Measurements from ENCODE around the gene NOL12.

NOL12 gene

GRCh38 chr22:37675930-37676735 is 10.0 kb upstream of the NOL12 start:
- peak overlapping the region; percentile 77 to 94 for H3K27ac ChIP-seq
- H3K4me3 ChIP-seq = peak overlapping the region; percentile 87
- DNase-seq (ENCODE audit: low spot score) = no peak
- TF ChIP-seq CTCF (IDR thresholded peaks at IDR 0.05) = no peak

GRCh38 chr22:37676736-37677492 is 9.2 kb upstream of the NOL12 start:
- TF ChIP-seq CTCF (IDR thresholded peaks at IDR 0.05) = no peak
- peak; percentile 95 for DNase-seq (ENCODE audit: low spot score)
- Histone ChIP-seq H3K4me3 (peak overlapping the region; percentile 87), H3K27ac (peak overlapping the region; percentile 77 to 94)

DNA sequence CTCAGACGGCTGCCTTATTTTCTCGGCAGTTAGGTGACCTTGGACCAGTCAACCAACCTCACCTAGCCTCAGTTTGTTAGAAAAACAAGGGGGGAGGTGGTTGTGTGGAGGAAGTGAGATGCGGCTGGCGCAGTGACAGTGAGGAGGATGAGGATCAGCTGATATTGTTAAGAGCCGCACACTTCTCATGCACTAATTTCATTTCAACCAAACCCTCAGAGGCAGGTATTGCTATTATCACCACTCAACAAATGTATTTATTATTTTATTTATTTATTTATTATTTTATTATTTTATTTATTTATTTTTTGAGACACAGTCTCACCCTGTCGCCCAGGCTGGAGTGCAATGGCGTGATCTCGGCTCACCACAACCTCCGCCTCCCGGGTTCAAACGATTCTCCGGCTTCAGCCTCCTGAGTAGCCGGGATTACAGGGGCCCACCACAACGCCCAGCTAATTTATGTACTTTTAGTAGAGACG is 8.6 kb upstream of the NOL12 start:
- Histone ChIP-seq H3K27ac (peak overlapping the region; percentile 77 to 94), H3K4me3 (peak overlapping the region; percentile 87)
- TF ChIP-seq CTCF (IDR thresholded peaks at IDR 0.05) = no peak
- DNase-seq (ENCODE audit: low spot score) = no peak

DNA sequence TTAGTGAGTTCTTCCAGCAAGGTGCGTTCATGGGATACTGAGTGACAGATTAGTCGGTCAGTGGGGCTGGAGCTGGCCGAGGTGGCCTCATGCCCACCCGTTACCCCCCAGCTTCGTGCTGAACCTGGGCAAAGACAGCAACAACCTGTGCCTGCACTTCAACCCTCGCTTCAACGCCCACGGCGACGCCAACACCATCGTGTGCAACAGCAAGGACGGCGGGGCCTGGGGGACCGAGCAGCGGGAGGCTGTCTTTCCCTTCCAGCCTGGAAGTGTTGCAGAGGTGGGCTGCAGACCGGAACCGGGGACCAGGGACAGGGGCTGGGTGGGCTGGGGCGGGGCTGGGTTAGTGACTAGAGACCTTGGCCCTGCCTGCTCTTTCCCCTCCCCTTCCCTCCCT is 7.8 kb upstream of the NOL12 start:
- no peak for TF ChIP-seq CTCF (IDR thresholded peaks at IDR 0.05)
- no peak for DNase-seq (ENCODE audit: low spot score)
- Histone ChIP-seq H3K27ac (no peak overlapping the region), H3K4me3 (no peak overlapping the region)

- no peak for DNase-seq (ENCODE audit: low spot score)
- Histone ChIP-seq H3K27ac (no peak overlapping the region), H3K4me3 (no peak overlapping the region)
- TF ChIP-seq CTCF (IDR thresholded peaks at IDR 0.05) = no peak
Observed at GRCh38 chr22:37679670-37680069, 6.5 kb upstream of the NOL12 start.

DNA sequence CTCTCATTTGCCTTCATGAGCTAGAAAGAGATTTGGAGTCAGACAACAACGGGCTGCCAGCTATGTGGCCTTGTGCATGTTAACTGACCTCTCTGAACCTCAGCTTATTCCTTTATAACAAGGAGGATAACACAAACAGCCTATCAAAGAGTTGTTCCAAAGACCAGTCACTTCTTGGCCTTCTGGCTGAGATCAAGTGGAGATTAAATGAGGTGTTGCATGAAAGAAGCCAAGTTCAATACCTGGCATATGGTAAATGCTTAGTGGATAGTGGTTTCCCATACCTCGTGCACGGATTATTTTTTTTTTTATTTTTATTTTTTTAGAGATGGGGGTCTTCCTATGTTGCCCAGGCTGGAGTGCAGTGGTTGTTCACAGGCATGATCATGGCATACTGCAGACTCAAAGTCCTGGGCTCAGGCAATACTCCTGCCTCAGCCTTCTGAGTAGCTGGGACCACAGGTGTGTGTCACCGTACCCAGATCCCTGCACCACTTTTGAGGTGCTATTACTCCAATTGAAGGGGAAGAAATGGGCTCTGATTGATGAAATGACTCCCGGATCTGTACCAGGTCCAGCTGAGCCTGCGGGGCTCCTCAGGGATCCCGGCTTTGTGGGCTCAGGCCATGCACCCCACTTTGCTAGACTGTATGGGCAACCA is 5.8 kb upstream of the NOL12 start:
- no peak for TF ChIP-seq CTCF (IDR thresholded peaks at IDR 0.05)
- no peak for DNase-seq (ENCODE audit: low spot score)
- peak overlapping the region in 1 of 2 donors; percentile 13 for H3K27ac ChIP-seq
- H3K4me3 ChIP-seq = no peak overlapping the region
